Caco-2 (cell line): ENCODE results near the gene ADARB2. TPM values are rescaled to one million over a fixed set of nuclear protein-coding genes. Genes with fewer than 3 reads are reported as not detected.

ENCODE experiments used
- BruUV-seq: library from RNA; stranded (reverse); fragments of 400-500 nt; replicated peaks from 2 replicates; lab custom pipeline; 2021; lab: Mats Ljungman, UMichigan
- CTCF ChIA-PET: fragments of 300-600 bp; sonication (Branson Sonifier 250); formaldehyde crosslinking; loops from one replicate; lab custom pipeline; 2022; ENCODE audit warnings: antibody characterized with exemption; lab: Charles Lee
- POLR2A ChIA-PET: fragments of 300-600 bp; sonication (Branson Sonifier 250); formaldehyde crosslinking; loops from one replicate; lab custom pipeline; 2022; ENCODE audit warnings: antibody characterized with exemption; lab: Charles Lee
- DNase-seq, 2 experiments: peaks; one replicate each; pipeline versions ENCODE4 v3.0.0 to v3.0.0-alpha.2; 2020 to 2022
- H3K27me3 ChIP-seq: replicated peaks from 2 replicates; pipeline ENCODE4 v1.6.0; 2011; ENCODE audit warnings: low read length; ENCODE audit not compliant: control insufficient read depth, insufficient read depth
- H3K36me3 ChIP-seq: 2 replicates; pipeline ENCODE4 v1.5.1; 2011; ENCODE audit warnings: low read length; ENCODE audit not compliant: control insufficient read depth, insufficient read depth
- H3K4me1 ChIP-seq: fragments of 250-450 bp; sonication (Bioruptor Pico); 2 replicates; pipeline ENCODE4 v1.5.1; 2020; ENCODE audit warnings: mild to moderate bottlenecking
- H3K4me3 ChIP-seq: 2 replicates; pipeline ENCODE4 v1.5.1; 2011; ENCODE audit warnings: low read depth, mild to moderate bottlenecking, control low read depth, low read length
- H3K9me3 ChIP-seq: fragments of 250-450 bp; sonication (Bioruptor Pico); 2 replicates; pipeline ENCODE4 v1.5.1; 2020; ENCODE audit warnings: mild to moderate bottlenecking, moderate library complexity
- H3K27ac Mint-ChIP-seq: one replicate; pipeline ENCODE4 v1.8.0; 2022; ENCODE audit warnings: mixed read lengths; ENCODE audit not compliant: unreplicated experiment
- H3K27me3 Mint-ChIP-seq: one replicate; pipeline ENCODE4 v1.8.0; 2022; ENCODE audit warnings: mixed read lengths; ENCODE audit not compliant: insufficient read depth, unreplicated experiment
- H3K36me3 Mint-ChIP-seq: one replicate; pipeline ENCODE4 v1.8.0; 2022; ENCODE audit warnings: mild to moderate bottlenecking, mixed read lengths; ENCODE audit not compliant: insufficient read depth, unreplicated experiment
- H3K4me1 Mint-ChIP-seq: one replicate; pipeline ENCODE4 v1.8.0; 2022; ENCODE audit warnings: low read depth, mixed read lengths; ENCODE audit not compliant: unreplicated experiment
- H3K4me3 Mint-ChIP-seq: one replicate; pipeline ENCODE4 v1.8.0; 2022; ENCODE audit warnings: mild to moderate bottlenecking, moderate library complexity, mixed read lengths; ENCODE audit not compliant: unreplicated experiment
- H3K9me3 Mint-ChIP-seq: one replicate; pipeline ENCODE4 v1.8.0; 2022; ENCODE audit warnings: mixed read lengths; ENCODE audit not compliant: unreplicated experiment
- intact Hi-C: fragments of 100-400 bp; cut with micrococcal nuclease; formaldehyde crosslinking; loops from one replicate; pipeline ENCODE4 v1.10.0; 2022; ENCODE audit not compliant: unreplicated experiment
- total RNA-seq: library from RNA; stranded (reverse); gene quantifications from 2 replicates; pipeline ENCODE4 v1.2.3, GENCODE V29; 2022
- TF ChIP-seq, protein P1 (sequence below), 2 experiments: fragments of 200-600 bp in 1 of 2; IDR thresholded peaks; 1 replicate in 1 of 2; 2 replicates in 1 of 2; pipeline versions ENCODE4 v1.5.1 to v1.8.0; 2011 to 2022; ENCODE audit warnings: antibody characterized with exemption in 1 of 2, control low read depth in 1 of 2, inconsistent platforms in 1 of 2, low read depth in 1 of 2, low read length in 1 of 2, mild to moderate bottlenecking in 1 of 2, moderate library complexity in 1 of 2; ENCODE audit not compliant: insufficient read depth in 1 of 2, severe bottlenecking in 1 of 2, unreplicated experiment in 1 of 2

ADARB2 gene
- total RNA-seq, 1 experiment from 2014 or later, result 0.27 TPM

DNA sequence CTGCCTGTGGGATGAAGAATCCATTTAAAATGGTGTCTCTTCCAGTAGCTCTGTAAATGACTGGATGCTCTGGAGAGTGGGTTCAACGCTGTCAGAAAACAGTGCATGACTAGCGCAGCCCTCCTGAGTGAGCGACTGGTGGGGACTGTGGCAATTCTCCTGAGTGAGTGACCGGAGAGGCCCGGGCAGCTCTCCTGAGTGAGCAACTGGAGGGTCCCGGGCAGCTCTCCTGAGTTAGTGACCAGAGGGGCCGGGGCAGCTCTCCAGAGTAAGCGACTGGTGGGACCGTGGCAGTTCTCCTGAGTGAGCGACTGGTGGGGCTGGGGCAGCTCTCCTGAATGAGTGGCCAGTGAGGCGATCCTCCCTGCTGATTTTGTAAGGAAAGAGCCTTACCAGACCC is 595.6 kb downstream of the ADARB2 start:
- no TSS peak for BruUV-seq
- intact Hi-C loops, result loop anchor here (5.0 kb wide), 1 partner anchor 226 kb away; no protein-coding TSS in a partner anchor
- peaks cover 39% of the 10 kb centered on the region for H3K9me3 ChIP-seq
- ChIA-PET POLR2A (no interaction called here), CTCF (interaction anchor here (0.9 kb wide), 1 partner anchor 45 kb away, joined by 5 read pairs; no protein-coding TSS in a partner anchor)
- no peak overlapping the region for H3K27ac Mint-ChIP-seq
- no peaks in the 10 kb centered on the region for H3K36me3 ChIP-seq
- H3K4me1 ChIP-seq, result no peaks in the 10 kb centered on the region
- no peaks in the 10 kb centered on the region for H3K36me3 Mint-ChIP-seq
- TF ChIP-seq, protein P1, sequence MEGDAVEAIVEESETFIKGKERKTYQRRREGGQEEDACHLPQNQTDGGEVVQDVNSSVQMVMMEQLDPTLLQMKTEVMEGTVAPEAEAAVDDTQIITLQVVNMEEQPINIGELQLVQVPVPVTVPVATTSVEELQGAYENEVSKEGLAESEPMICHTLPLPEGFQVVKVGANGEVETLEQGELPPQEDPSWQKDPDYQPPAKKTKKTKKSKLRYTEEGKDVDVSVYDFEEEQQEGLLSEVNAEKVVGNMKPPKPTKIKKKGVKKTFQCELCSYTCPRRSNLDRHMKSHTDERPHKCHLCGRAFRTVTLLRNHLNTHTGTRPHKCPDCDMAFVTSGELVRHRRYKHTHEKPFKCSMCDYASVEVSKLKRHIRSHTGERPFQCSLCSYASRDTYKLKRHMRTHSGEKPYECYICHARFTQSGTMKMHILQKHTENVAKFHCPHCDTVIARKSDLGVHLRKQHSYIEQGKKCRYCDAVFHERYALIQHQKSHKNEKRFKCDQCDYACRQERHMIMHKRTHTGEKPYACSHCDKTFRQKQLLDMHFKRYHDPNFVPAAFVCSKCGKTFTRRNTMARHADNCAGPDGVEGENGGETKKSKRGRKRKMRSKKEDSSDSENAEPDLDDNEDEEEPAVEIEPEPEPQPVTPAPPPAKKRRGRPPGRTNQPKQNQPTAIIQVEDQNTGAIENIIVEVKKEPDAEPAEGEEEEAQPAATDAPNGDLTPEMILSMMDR (IDR thresholded peaks at IDR 0.05; ENCODE audit: insufficient read depth in 1 of 2, low read depth in 1 of 2, low read length in 1 of 2, severe bottlenecking in 1 of 2, unreplicated experiment in 1 of 2), result no peak
- H3K4me3 ChIP-seq, result no peak overlapping the region
- no peak overlapping the region for H3K4me3 Mint-ChIP-seq
- no peaks in the 10 kb centered on the region for H3K27me3 ChIP-seq
- H3K27me3 Mint-ChIP-seq, result peaks cover 18% of the 10 kb centered on the region
- no peak for DNase-seq
- H3K4me1 Mint-ChIP-seq, result no peaks in the 10 kb centered on the region
- H3K9me3 Mint-ChIP-seq, result peaks cover 43% of the 10 kb centered on the region

GRCh38 chr10:1141261-1141660 is 596.1 kb downstream of the ADARB2 start:
- peaks cover 39% of the 10 kb centered on the region for H3K9me3 Mint-ChIP-seq
- H3K4me1 Mint-ChIP-seq, result no peaks in the 10 kb centered on the region
- no peak for DNase-seq
- H3K4me3 Mint-ChIP-seq, result no peak overlapping the region
- Histone ChIP-seq H3K9me3 (peaks cover 34% of the 10 kb centered on the region), H3K4me1 (no peaks in the 10 kb centered on the region), H3K4me3 (no peak overlapping the region), H3K27me3 (no peaks in the 10 kb centered on the region), H3K36me3 (no peaks in the 10 kb centered on the region)
- BruUV-seq, result no TSS peak
- ChIA-PET CTCF (interaction anchor here (0.9 kb wide), 1 partner anchor 44 kb away, joined by 5 read pairs; no protein-coding TSS in a partner anchor), POLR2A (no interaction called here)
- peaks cover 18% of the 10 kb centered on the region for H3K27me3 Mint-ChIP-seq
- TF ChIP-seq, protein P1 (IDR thresholded peaks at IDR 0.05; ENCODE audit: insufficient read depth in 1 of 2, low read depth in 1 of 2, low read length in 1 of 2, severe bottlenecking in 1 of 2, unreplicated experiment in 1 of 2), result no peak
- H3K36me3 Mint-ChIP-seq, result no peaks in the 10 kb centered on the region
- intact Hi-C loops, result loop anchor here (5.0 kb wide), 1 partner anchor 226 kb away; no protein-coding TSS in a partner anchor
- H3K27ac Mint-ChIP-seq, result no peak overlapping the region

- H3K4me3 ChIP-seq, result no peak overlapping the region
- peaks cover 10% of the 10 kb centered on the region for H3K27me3 Mint-ChIP-seq
- H3K4me1 ChIP-seq, result no peaks in the 10 kb centered on the region
- H3K4me1 Mint-ChIP-seq, result no peaks in the 10 kb centered on the region
- no TSS peak for BruUV-seq
- TF ChIP-seq, protein P1 (IDR thresholded peaks at IDR 0.05; ENCODE audit: insufficient read depth in 1 of 2, low read depth in 1 of 2, low read length in 1 of 2, severe bottlenecking in 1 of 2, unreplicated experiment in 1 of 2), result no peak
- H3K9me3 Mint-ChIP-seq, result peaks cover 16% of the 10 kb centered on the region
- intact Hi-C loops, result no loop called here
- DNase-seq, result no peak
- H3K4me3 Mint-ChIP-seq, result no peak overlapping the region
- ChIA-PET CTCF (no interaction called here), POLR2A (no interaction called here)
- no peaks in the 10 kb centered on the region for H3K36me3 ChIP-seq
- H3K27me3 ChIP-seq, result no peaks in the 10 kb centered on the region
- H3K36me3 Mint-ChIP-seq, result no peaks in the 10 kb centered on the region
- H3K9me3 ChIP-seq, result peaks cover 20% of the 10 kb centered on the region
- no peak overlapping the region for H3K27ac Mint-ChIP-seq
Observed at GRCh38 chr10:1138529-1138928, 598.8 kb downstream of the ADARB2 start.
